ENCODE measurements around the gene MSANTD2. TPM values are rescaled to one million over a fixed set of nuclear protein-coding genes. Genes with fewer than 3 reads are reported as not detected.
A peak's percentile ranks its signal among the peaks of the same experiment; 100 is the strongest.

MSANTD2 gene
- total and polyA plus RNA-seq, 2 of the 4 experiments (the other 2 are of a cell fraction): 5.0 to 6.0 TPM

- no peaks in the 10 kb centered on the region for H4K20me1 ChIP-seq (ENCODE audit: insufficient read depth, low read length)
- no peaks in the 10 kb centered on the region; the same call in 1 of the 2 replicates for H3K27me3 ChIP-seq (ENCODE audit: control insufficient read depth, insufficient read depth, low read length)
- H3K36me3 ChIP-seq (ENCODE audit: control insufficient read depth, insufficient read depth, low read length): no peaks in the 10 kb centered on the region
- in situ Hi-C loops (cut with MboI; ENCODE audit: low sequenced_read_pairs): no loop called here
- H3K4me3 ChIP-seq (ENCODE audit: insufficient read depth, low read depth, low read length): no peak overlapping the region
- H3K27ac ChIP-seq (ENCODE audit: insufficient read depth, low read length): no peak overlapping the region
- no peak overlapping the region for H3K4me2 ChIP-seq (ENCODE audit: low read depth, low read length)
- peak overlapping the region; percentile 50; the same call in 1 of the 2 replicates for H2BK20ac ChIP-seq (ENCODE audit: low read depth, low read length)
- no peak overlapping the region for H3K56ac ChIP-seq (ENCODE audit: extremely low read depth, insufficient read depth, low read length)
- CTCF ChIA-PET: no interaction called here
- no peak overlapping the region for H3K9ac ChIP-seq (ENCODE audit: low read depth, low read length)
- peak overlapping the region; percentile 62 for H2AK9ac ChIP-seq (replicated peaks; ENCODE audit: low read depth, low read length, poor library complexity)
- H4K91ac ChIP-seq (ENCODE audit: insufficient read depth, low read depth, low read length): no peak overlapping the region
- H2BK5ac ChIP-seq (ENCODE audit: low read depth, low read length, poor library complexity, severe bottlenecking): no peak overlapping the region
- ATAC-seq (ENCODE audit: low read depth) (no peak), DNase-seq (no peak)
- BruUV-seq (replicated peaks): no TSS peak
- no peak overlapping the region for H3K18ac ChIP-seq (ENCODE audit: low read depth, low read length)
- peak overlapping the region; percentile 47; the same call in 1 of the 2 replicates for H3K4ac ChIP-seq (ENCODE audit: low read depth, low read length)
- intact Hi-C loops (cut with micrococcal nuclease): loop anchor here (10.0 kb wide), 1 partner anchor 73 kb away; the partner anchor contains the start of genes SIAE and SPA17
- no peak overlapping the region; a peak in 1 of 4 replicates for H4K8ac ChIP-seq (ENCODE audit: low read depth in 2 of 2, low read length in 2 of 2)
- POLR2A ChIA-PET (ENCODE audit: unreplicated experiment): no interaction called here
- WGBS, 2 experiments (ENCODE audit: extremely low coverage in 2 of 2, insufficient read length in 1 of 2): no CpG with 5 or more reads among the region's 7 CpGs
- peaks cover 10% of the 10 kb centered on the region for H3K4me1 ChIP-seq (ENCODE audit: control insufficient read depth, insufficient read depth, low read length)
- H2AK5ac ChIP-seq (ENCODE audit: low read depth, low read length): peak overlapping the region; percentile 77; the same call in 1 of the 2 replicates
- H2BK120ac ChIP-seq (ENCODE audit: low read depth, low read length): peak overlapping the region; percentile 72; the same call in 1 of the 2 replicates
- TF ChIP-seq POLR2A (IDR thresholded peaks at IDR 0.05; ENCODE audit: low read depth, low read length) (no peak), MAFK (IDR thresholded peaks at IDR 0.05; ENCODE audit: low read depth, low read length) (no peak), ELK1 (IDR thresholded peaks at IDR 0.05; ENCODE audit: borderline replicate concordance, low read depth, low read length) (no peak), CHD1 (IDR thresholded peaks at IDR 0.05; ENCODE audit: low read depth, low read length) (no peak), FOS (IDR thresholded peaks at IDR 0.05; ENCODE audit: low read depth, low read length) (no peak)
- H2AFZ ChIP-seq (replicated peaks; ENCODE audit: low read length, poor library complexity): peak overlapping the region; percentile 16
- no peaks in the 10 kb centered on the region for H3K9me3 ChIP-seq (ENCODE audit: control insufficient read depth, insufficient read depth, low read length)
- H3K23ac ChIP-seq (ENCODE audit: low read depth, low read length): no peak overlapping the region
- peak overlapping the region; percentile 34; the same call in 1 of the 3 replicates for H2BK15ac ChIP-seq (ENCODE audit: low read depth, low read length)
- dilution Hi-C loops (cut with HindIII; ENCODE audit: low sequenced_read_pairs, unreplicated experiment): no loop called here
- no peak overlapping the region for H4K5ac ChIP-seq (ENCODE audit: low read depth, low read length)
- H3K9me1 ChIP-seq (ENCODE audit: insufficient read depth, low read length): peaks cover 14% of the 10 kb centered on the region
- H3K79me1 ChIP-seq (ENCODE audit: low read depth in 1 of 2, low read length in 2 of 2): no peaks in the 10 kb centered on the region; a peak in 1 of 4 replicates
- H3K14ac ChIP-seq (replicated peaks; ENCODE audit: low read depth, low read length): peak overlapping the region; percentile 68; the same call in 1 of the 2 replicates
Observed at GRCh38 chr11:124748100-124748418, 52.1 kb downstream of the MSANTD2 start.
